Body of pancreas (tissue), 4 donors: ENCODE data around the gene GAN.

Experiments used
- CTCF ChIP-seq, 7 experiments: fragments of 450-650 bp in 4 of 7; fragments of 200-600 bp in 3 of 7; sonication (generic) in 3 of 7; IDR thresholded peaks; one replicate each; pipeline ENCODE4 v1.5.1; 2016 to 2019; ENCODE audit warnings: antibody characterized with exemption in 7 of 7
- POLR2A ChIP-seq, 3 donors: fragments of 450-650 bp; IDR thresholded peaks; one replicate each; pipeline ENCODE4 v1.6.1; 2016; ENCODE audit warnings: antibody characterized with exemption in 3 of 3, mild to moderate bottlenecking in 2 of 3

- TF ChIP-seq CTCF (IDR thresholded peaks at IDR 0.05) = no peak
- TF ChIP-seq POLR2A (IDR thresholded peaks at IDR 0.05) = no peak
Measured at GRCh38 chr16:81313701-81314602, 810 bp upstream of the GAN start.
